Measurements from ENCODE around the gene KCNJ15. TPM values are rescaled to one million over a fixed set of nuclear protein-coding genes. Genes with fewer than 3 reads are reported as not detected.

KCNJ15 gene
- total RNA-seq, 1 experiment from 2014 or later, result not detected

GRCh38 chr21:38263493-38263892, 6.7 kb downstream of the KCNJ15 start:
- TF ChIP-seq CEBPB (IDR thresholded peaks at IDR 0.05; ENCODE audit: low read depth) (no peak), SIN3A (IDR thresholded peaks at IDR 0.05; ENCODE audit: low read depth) (no peak), POLR2A (IDR thresholded peaks at IDR 0.05; ENCODE audit: borderline replicate concordance, extremely low read depth, insufficient read depth, insufficient read length) (no peak), SP1 (IDR thresholded peaks at IDR 0.05; ENCODE audit: low read depth) (no peak), TCF7L2 (IDR thresholded peaks at IDR 0.05; ENCODE audit: borderline replicate concordance, extremely low read depth, insufficient read depth, insufficient read length) (no peak), EGR1 (IDR thresholded peaks at IDR 0.05; ENCODE audit: low read depth) (no peak), POLR2AphosphoS5 (IDR thresholded peaks at IDR 0.05; ENCODE audit: low read depth, low read length) (no peak), REST (IDR thresholded peaks at IDR 0.05; ENCODE audit: low read depth) (no peak), ATF3 (IDR thresholded peaks at IDR 0.05) (no peak), ZBTB33 (IDR thresholded peaks at IDR 0.05; ENCODE audit: extremely low read depth, insufficient replicate concordance, low read length) (no peak), RAD21 (IDR thresholded peaks at IDR 0.05; ENCODE audit: low read depth) (no peak), ZNF274 (IDR thresholded peaks at IDR 0.05; ENCODE audit: low read depth, low read length) (no peak), ZFX (IDR thresholded peaks at IDR 0.05) (no peak), SRF (IDR thresholded peaks at IDR 0.05; ENCODE audit: low read depth) (no peak), EZH2 (IDR thresholded peaks at IDR 0.05) (no peak), FOSL1 (IDR thresholded peaks at IDR 0.05; ENCODE audit: low read depth) (no peak)
- TF ChIP-seq, protein P1, sequence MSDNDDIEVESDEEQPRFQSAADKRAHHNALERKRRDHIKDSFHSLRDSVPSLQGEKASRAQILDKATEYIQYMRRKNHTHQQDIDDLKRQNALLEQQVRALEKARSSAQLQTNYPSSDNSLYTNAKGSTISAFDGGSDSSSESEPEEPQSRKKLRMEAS (IDR thresholded peaks at IDR 0.05), result no peak
- H3K27me3 ChIP-seq (ENCODE audit: insufficient read depth, low read length), result no peaks in the 10 kb centered on the region
- no TSS peak for BruUV-seq (replicated peaks)
- no peaks in the 10 kb centered on the region for H3K9me2 ChIP-seq (ENCODE audit: insufficient read depth)
- no peaks in the 10 kb centered on the region; a peak in 1 of 4 replicates for H3K9me3 ChIP-seq (ENCODE audit: control insufficient read depth in 1 of 2, insufficient read depth in 1 of 2, low read depth in 1 of 2, low read length in 2 of 2)
- no peaks in the 10 kb centered on the region for H3K36me3 ChIP-seq (ENCODE audit: control insufficient read depth in 1 of 2, insufficient read depth in 2 of 2, low read length in 2 of 2)
- H3K79me2 ChIP-seq (ENCODE audit: insufficient read depth, low read length), result no peaks in the 10 kb centered on the region
- no peak overlapping the region for H2AFZ ChIP-seq (ENCODE audit: low read depth, low read length, poor library complexity, severe bottlenecking)
- H4K20me1 ChIP-seq (ENCODE audit: insufficient read depth), result no peaks in the 10 kb centered on the region
- DNase-seq (ENCODE audit: low read depth, low spot score) (no peak), ATAC-seq (no peak)
- H3K4me1 ChIP-seq (ENCODE audit: control insufficient read depth in 1 of 2, insufficient read depth in 2 of 2, low read length in 2 of 2), result no peaks in the 10 kb centered on the region
- POLR2A ChIA-PET, result no interaction called here
- no peak overlapping the region for H3K4me3 ChIP-seq (replicated peaks in 1 of 2; ENCODE audit: low read depth in 1 of 2, low read length in 2 of 2)
- RAD21 ChIA-PET (ENCODE audit: low non-redundant PET in 1 of 2, low total read pairs in 2 of 2, uncharacterized antibody in 2 of 2, unreplicated experiment in 2 of 2), result no interaction called here
- no peak overlapping the region for H3K27ac ChIP-seq (ENCODE audit: low read depth, low read length)
- no peak overlapping the region for H3K9ac ChIP-seq (ENCODE audit: low read length)
- CTCF ChIA-PET, result no interaction called here
- no peak overlapping the region for H3K4me2 ChIP-seq (ENCODE audit: low read length)
- intact Hi-C loops (cut with micrococcal nuclease), result no loop called here

Data from HCT116 (cell line).